Transverse colon (tissue), 4 donors: ENCODE data around the gene PRR20C. TPM values are rescaled to one million over a fixed set of nuclear protein-coding genes. Genes with fewer than 3 reads are reported as not detected.
"Not testable (repeated sequence)": the region's sequence is repeated elsewhere in the genome, so short reads cannot be mapped to it uniquely, and the experiment has no call there.

Experiments used
- DNase-seq: peaks from one replicate; pipeline ENCODE4 v3.0.0-alpha.2; 2019
- H3K27ac ChIP-seq, 4 donors: fragments of 200-600 bp; sonication (generic); 2 replicates each; pipeline ENCODE4 v1.5.1; 2016 to 2018; ENCODE audit warnings: inconsistent platforms in 4 of 4
- H3K27me3 ChIP-seq: fragments of 200-600 bp; sonication (generic); 2 replicates; pipeline ENCODE4 v1.5.1; 2017; ENCODE audit warnings: inconsistent platforms
- H3K36me3 ChIP-seq, 4 donors: fragments of 200-600 bp; sonication (generic); 2 replicates each; pipeline ENCODE4 v1.5.1; 2017 to 2019; ENCODE audit warnings: inconsistent platforms in 4 of 4
- H3K4me1 ChIP-seq, 4 donors: fragments of 200-600 bp; sonication (generic); 2 replicates each; pipeline ENCODE4 v1.5.1; 2017 to 2020; ENCODE audit warnings: inconsistent platforms in 4 of 4
- H3K4me3 ChIP-seq, 4 donors: fragments of 200-600 bp; sonication (generic); 1 replicate in 1 of 4; 2 replicates in 3 of 4; pipeline versions ENCODE4 v1.5.1 to v1.6.1; 2017 to 2019; ENCODE audit warnings: inconsistent platforms in 4 of 4
- H3K9me3 ChIP-seq, 2 donors: fragments of 200-600 bp; sonication (generic); 2 replicates each; pipeline ENCODE4 v1.5.1; 2017 to 2019; ENCODE audit warnings: inconsistent platforms in 2 of 2
- CTCF ChIP-seq, 5 experiments: fragments of 200-600 bp in 3 of 5; fragments of 450-650 bp in 2 of 5; sonication (generic) in 3 of 5; IDR thresholded peaks; 1 replicate in 2 of 5; 2 replicates in 3 of 5; pipeline ENCODE4 v1.5.1; 2016 to 2017; ENCODE audit warnings: antibody characterized with exemption in 5 of 5, inconsistent platforms in 3 of 5, mild to moderate bottlenecking in 2 of 5, moderate library complexity in 1 of 5
- EP300 ChIP-seq: sonication (generic); formaldehyde crosslinking; IDR thresholded peaks from one replicate; pipeline ENCODE4 v1.6.1; 2017; ENCODE audit warnings: antibody characterized with exemption, low read depth
- POLR2A ChIP-seq: fragments of 450-650 bp; IDR thresholded peaks from one replicate; pipeline ENCODE4 v1.6.1; 2016; ENCODE audit warnings: antibody characterized with exemption, mild to moderate bottlenecking, moderate library complexity
- POLR2AphosphoS5 ChIP-seq, 3 donors: sonication (generic); formaldehyde crosslinking; IDR thresholded peaks; one replicate each; pipeline ENCODE4 v1.6.1; 2016; ENCODE audit warnings: antibody characterized with exemption in 3 of 3
- WGBS, 2 donors: methylation state at CpG; one replicate each; pipeline ENCODE4 v1.1.5; 2018; ENCODE audit warnings: low coverage in 1 of 2; 5-methylcytosine and 5-hydroxymethylcytosine counted together
- in situ Hi-C, 4 donors: fragments of 200-750 bp; cut with MboI; loops; one replicate each; pipeline versions ENCODE4 v1.15.0 to v1.15.1; 2017; ENCODE audit warnings: low sequenced_read_pairs in 3 of 4, low pct_ligation_motif_present in 1 of 4, low pct_unique_long_range_greater_than_20kb in 1 of 4
- intact Hi-C: fragments of 100-400 bp; cut with DNase I; formaldehyde crosslinking; loops from one replicate; pipeline ENCODE4 v1.15.1; 2023; ENCODE audit warnings: low total_unique reads
- total RNA-seq, 4 donors: library from RNA; depleted of rRNA; stranded (reverse); fragments of >200 nt; gene quantifications; one replicate each; pipeline ENCODE4 v1.1.0, GENCODE V29; 2016

The PRR20C gene
- total RNA-seq: not detected

GRCh38 chr13:57153761-57154160, at the start of gene PRR20C:
TSS of gene PRR20C (plus strand) at chr13:57154061. CDS start at chr13:57154448, 387 bp downstream.
- intact Hi-C loops: not testable (repeated sequence)

GRCh38 chr13:57114945-57115344, 38.9 kb upstream of the PRR20C start:
- Histone ChIP-seq H3K27ac (no peak overlapping the region), H3K36me3 (no peaks in the 10 kb centered on the region), H3K9me3 (no peaks in the 10 kb centered on the region), H3K4me3 (no peak overlapping the region), H3K27me3 (no peaks in the 10 kb centered on the region), H3K4me1 (no peaks in the 10 kb centered on the region)
- in situ Hi-C loops (loop anchor here in 2 of 4 donors (25.0 kb wide), 1 partner anchor 97 kb away; no protein-coding TSS in a partner anchor), intact Hi-C loops (no loop called here)
- no peak for DNase-seq
- TF ChIP-seq EP300 (no peak), POLR2A (no peak), CTCF (IDR thresholded peaks at IDR 0.05) (no peak), POLR2AphosphoS5 (IDR thresholded peaks at IDR 0.05) (no peak)
- WGBS, 2 donors: 82 to 90% methylated on average over 4 of the region's 4 CpGs

More at GRCh38 chr13:57153761-57154160, at the start of gene PRR20C:
- H3K4me1 ChIP-seq, H3K4me3 ChIP-seq, H3K27ac ChIP-seq, H3K9me3 ChIP-seq, in situ Hi-C loops, H3K27me3 ChIP-seq, DNase-seq, H3K36me3 ChIP-seq: not testable (repeated sequence)
- no CpG with 5 or more reads among the region's 22 CpGs for WGBS, 2 donors

GRCh38 chr13:57123681-57124080, 30.2 kb upstream of the PRR20C start:
- WGBS, 2 donors: 64 to 75% methylated on average over 1 of the region's 1 CpG
- Histone ChIP-seq H3K27me3 (no peaks in the 10 kb centered on the region), H3K9me3 (no peaks in the 10 kb centered on the region), H3K4me3 (no peak overlapping the region), H3K36me3 (no peaks in the 10 kb centered on the region), H3K27ac (no peak overlapping the region), H3K4me1 (no peaks in the 10 kb centered on the region)
- intact Hi-C loops (no loop called here), in situ Hi-C loops (loop anchor here in 2 of 4 donors (25.0 kb wide), 1 partner anchor 89 kb away; no protein-coding TSS in a partner anchor)
- TF ChIP-seq POLR2AphosphoS5 (IDR thresholded peaks at IDR 0.05) (no peak), CTCF (IDR thresholded peaks at IDR 0.05) (no peak), EP300 (no peak), POLR2A (no peak)
- no peak for DNase-seq

- no peaks in the 10 kb centered on the region for H3K4me1 ChIP-seq
- H3K27me3 ChIP-seq: no peaks in the 10 kb centered on the region
- TF ChIP-seq POLR2A (no peak), POLR2AphosphoS5 (IDR thresholded peaks at IDR 0.05) (no peak), CTCF (IDR thresholded peaks at IDR 0.05) (no peak), EP300 (no peak)
- intact Hi-C loops (no loop called here), in situ Hi-C loops (no loop called here)
- no peak for DNase-seq
- H3K36me3 ChIP-seq: no peaks in the 10 kb centered on the region
- no peak overlapping the region for H3K27ac ChIP-seq
- 78 to 90% methylated on average over 4 to 6 of the region's 6 CpGs for WGBS, 2 donors
- H3K4me3 ChIP-seq: no peak overlapping the region
- H3K9me3 ChIP-seq: no peaks in the 10 kb centered on the region
These were observed 25.0 kb upstream of the PRR20C start for GRCh38 chr13:57128909-57129308.

- Histone ChIP-seq H3K36me3 (no peaks in the 10 kb centered on the region), H3K4me3 (no peak overlapping the region), H3K27ac (no peak overlapping the region), H3K27me3 (no peaks in the 10 kb centered on the region), H3K9me3 (no peaks in the 10 kb centered on the region), H3K4me1 (peaks cover 0 to 3% (median 0%) of the 10 kb centered on the region in 4 donors)
- in situ Hi-C loops (no loop called here), intact Hi-C loops (no loop called here)
- no peak for DNase-seq
- WGBS, 2 donors: 46 to 58% methylated on average over 2 of the region's 2 CpGs
- TF ChIP-seq EP300 (no peak), POLR2A (no peak), POLR2AphosphoS5 (IDR thresholded peaks at IDR 0.05) (no peak), CTCF (IDR thresholded peaks at IDR 0.05) (no peak)
These were observed 17.8 kb upstream of the PRR20C start for GRCh38 chr13:57136093-57136492.
